Vagina (tissue), 2 donors: ENCODE measurements around the gene NDUFAF5.

Source experiments
- CTCF ChIP-seq, 3 experiments: fragments of 450-650 bp in 2 of 3; fragments of 200-600 bp in 1 of 3; sonication (generic) in 1 of 3; IDR thresholded peaks; one replicate each; pipeline ENCODE4 v1.5.1; 2017 to 2019; ENCODE audit warnings: antibody characterized with exemption in 3 of 3, mild to moderate bottlenecking in 2 of 3, moderate library complexity in 2 of 3
- POLR2A ChIP-seq, 2 donors: fragments of 450-650 bp; IDR thresholded peaks; one replicate each; pipeline ENCODE4 v1.6.1; 2017; ENCODE audit warnings: antibody characterized with exemption in 2 of 2, mild to moderate bottlenecking in 2 of 2, moderate library complexity in 2 of 2
- POLR2AphosphoS5 ChIP-seq, 2 donors: sonication (generic); formaldehyde crosslinking; IDR thresholded peaks; one replicate each; pipeline ENCODE4 v1.9.0; 2017; ENCODE audit warnings: antibody characterized with exemption in 2 of 2, mild to moderate bottlenecking in 2 of 2, low read depth in 1 of 2; ENCODE audit not compliant: insufficient read depth in 1 of 2

GRCh38 chr20:13862245-13862644, 77.4 kb downstream of the NDUFAF5 start:
- TF ChIP-seq POLR2AphosphoS5 (IDR thresholded peaks at IDR 0.05; ENCODE audit: insufficient read depth in 1 of 2, low read depth in 1 of 2) (no peak), CTCF (IDR thresholded peaks at IDR 0.05) (no peak), POLR2A (IDR thresholded peaks at IDR 0.05) (no peak)
